Skeletal muscle cell (primary cell): ENCODE results near the gene MOAP1.
A peak's percentile ranks its signal among the peaks of the same experiment; 100 is the strongest.
"Not testable (repeated sequence)": the region's sequence is repeated elsewhere in the genome, so short reads cannot be mapped to it uniquely, and the experiment has no call there.

Source experiments
- DNase-seq: peaks from one replicate; pipeline ENCODE4 v3.0.0-alpha.2; 2010; ENCODE audit warnings: low read depth
- H3K4me3 ChIP-seq: 2 replicates; pipeline ENCODE4 v1.5.1; 2011; ENCODE audit warnings: low read depth, mild to moderate bottlenecking, control low read depth, low read length, moderate library complexity

MOAP1 gene

GRCh38 chr14:93153121-93153520 lies 31.6 kb downstream of the MOAP1 start:
- DNase-seq = peak; percentile 11

GRCh38 chr14:93150227-93151208 lies 34.2 kb downstream of the MOAP1 start:
- no peak overlapping the region for H3K4me3 ChIP-seq
- no peak for DNase-seq

More at GRCh38 chr14:93153121-93153520, 31.6 kb downstream of the MOAP1 start:
- H3K4me3 ChIP-seq = no peak overlapping the region

GRCh38 chr14:93148979-93149378 lies 35.7 kb downstream of the MOAP1 start:
- H3K4me3 ChIP-seq = no peak overlapping the region
- no peak for DNase-seq

GRCh38 chr14:93146119-93146518 lies 38.6 kb downstream of the MOAP1 start:
- H3K4me3 ChIP-seq = no peak overlapping the region
- DNase-seq = no peak

GRCh38 chr14:93142854-93143652 lies 41.6 kb downstream of the MOAP1 start:
- H3K4me3 ChIP-seq = no peak overlapping the region
- DNase-seq = no peak

GRCh38 chr14:93137864-93138263 lies 46.8 kb downstream of the MOAP1 start:
- DNase-seq = no peak
- H3K4me3 ChIP-seq = no peak overlapping the region

- not testable (repeated sequence) for DNase-seq, H3K4me3 ChIP-seq
These were observed 48.2 kb downstream of the MOAP1 start for GRCh38 chr14:93136508-93136907.

- no peak overlapping the region for H3K4me3 ChIP-seq
These were observed 48.7 kb downstream of the MOAP1 start for GRCh38 chr14:93136009-93136408.

GRCh38 chr14:93135399-93135798 lies 49.3 kb downstream of the MOAP1 start:
- no peak overlapping the region for H3K4me3 ChIP-seq
- no peak for DNase-seq

More at GRCh38 chr14:93136009-93136408, 48.7 kb downstream of the MOAP1 start:
- no peak for DNase-seq

- peak; percentile 53 for DNase-seq
- no peak overlapping the region for H3K4me3 ChIP-seq
These were observed 51.2 kb downstream of the MOAP1 start for GRCh38 chr14:93133464-93133863.

- H3K4me3 ChIP-seq = no peak overlapping the region
- no peak for DNase-seq
These were observed 52.1 kb downstream of the MOAP1 start for GRCh38 chr14:93132472-93133065.
